ENCODE measurements around the gene SLC25A17.
"Not testable (repeated sequence)": the region's sequence is repeated elsewhere in the genome, so short reads cannot be mapped to it uniquely, and the experiment has no call there.

The SLC25A17 gene

DNA sequence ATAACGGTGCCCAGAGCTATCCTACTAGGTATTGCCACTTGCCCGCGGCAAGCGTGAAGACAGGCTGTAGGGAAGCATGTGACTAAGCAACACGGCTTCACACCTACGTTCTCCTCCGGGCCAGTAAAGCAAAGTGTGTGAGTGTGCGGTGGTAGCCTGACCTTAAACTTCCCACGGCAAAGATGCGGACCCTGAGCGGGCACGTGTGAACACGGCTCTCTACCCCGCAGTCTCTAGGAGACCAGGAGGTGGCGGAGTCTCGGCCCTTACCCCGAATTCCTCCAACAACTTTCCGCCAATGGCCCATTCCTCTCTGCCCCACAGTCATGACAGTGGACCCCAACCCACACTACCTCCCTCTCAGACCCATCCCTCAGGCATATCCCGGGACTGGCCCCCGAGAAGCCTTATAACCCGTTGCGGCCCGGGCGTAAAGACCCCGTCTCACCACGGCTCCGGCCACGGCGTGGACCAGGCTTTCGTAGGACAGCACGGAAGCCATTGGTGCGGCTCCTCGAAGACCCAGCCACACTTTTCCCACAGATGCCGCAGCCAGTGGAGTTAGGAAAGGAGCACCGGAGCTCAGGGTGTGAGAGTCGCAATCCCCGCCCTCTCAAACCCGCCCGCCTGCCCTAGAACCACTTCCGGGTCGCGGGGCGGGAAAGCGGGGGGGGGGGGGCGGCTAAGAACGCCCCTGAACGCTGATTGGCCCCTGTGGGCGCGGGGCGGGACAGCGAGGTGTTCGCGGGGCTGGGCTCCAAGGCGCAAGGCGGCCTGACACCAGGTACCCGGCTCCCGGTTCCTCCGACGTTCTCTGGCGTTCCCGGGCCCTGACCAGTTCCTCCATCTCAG, at the start of gene SLC25A17:
Gene SLC25A17 (minus strand): TSS at position 600 of the 852 bp plus-strand sequence. CDS start 98 bp downstream, at position 502.
- peak; percentile 66 for DNase-seq

DNA sequence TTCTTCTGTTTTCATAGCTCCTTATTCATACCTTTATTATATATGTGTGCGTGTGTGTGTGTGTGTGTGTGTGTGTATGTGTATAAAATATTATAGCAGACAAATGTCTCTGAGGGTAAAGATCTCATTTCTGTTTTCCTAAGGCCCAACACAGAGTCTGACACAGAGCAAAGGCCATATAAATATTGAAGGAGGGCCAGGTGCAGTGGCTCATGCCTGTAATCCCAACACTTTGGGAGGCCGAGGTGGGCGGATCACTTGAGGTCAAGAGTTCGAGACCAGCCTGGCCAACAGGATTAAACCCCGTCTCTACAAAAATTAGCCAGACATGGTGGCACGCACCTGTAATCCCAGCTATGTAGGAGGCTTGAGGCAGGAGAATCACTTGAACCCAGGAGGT, 49.2 kb upstream of the SLC25A17 start:
- not testable (repeated sequence) for DNase-seq

DNA sequence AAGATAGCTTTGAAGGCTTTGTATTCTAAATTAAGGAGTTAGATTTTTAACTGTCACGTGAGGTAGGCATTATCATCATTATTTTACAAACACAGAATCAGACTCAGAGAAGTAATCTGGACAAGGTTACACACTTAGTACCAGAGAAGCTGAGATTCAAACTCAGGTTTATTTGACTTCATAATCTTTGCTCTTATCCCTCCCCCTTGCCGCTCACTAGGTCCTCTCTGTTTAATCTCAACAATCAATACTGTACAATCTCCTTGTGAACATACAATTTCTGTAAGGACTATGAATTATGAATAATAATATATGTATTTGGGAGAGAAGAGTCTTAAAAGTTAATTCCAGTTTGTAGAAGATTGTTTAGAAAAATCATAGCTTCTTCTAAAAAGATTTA, 48.0 kb upstream of the SLC25A17 start:
- no peak for DNase-seq

GRCh38 chr22:40862537-40862936, 43.4 kb upstream of the SLC25A17 start:
- no peak for DNase-seq

DNA sequence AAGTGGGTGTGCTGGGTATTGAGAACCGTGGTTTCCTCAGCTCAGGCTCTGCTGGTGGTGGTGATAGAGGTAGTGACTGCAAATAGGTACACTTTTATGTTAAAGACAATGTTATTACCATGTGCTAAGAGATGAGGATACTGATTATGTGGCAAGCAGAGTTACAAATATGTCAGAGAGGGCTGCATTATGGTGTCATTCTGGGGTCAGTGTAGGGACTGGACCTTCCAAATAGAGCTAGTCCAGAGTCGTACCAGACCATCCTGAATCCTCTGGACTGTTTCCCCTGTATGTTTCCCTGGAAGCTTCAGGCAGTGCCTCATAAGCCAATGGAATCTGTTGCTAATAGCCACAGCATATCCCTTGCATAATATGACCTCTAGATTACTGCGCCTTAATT, 42.9 kb upstream of the SLC25A17 start, which contains the start of gene DNAJB7:
Gene DNAJB7 (minus strand): TSS at position 101 of the 400 bp plus-strand sequence. CDS start 119 bp downstream, outside the sequence.
- DNase-seq: no peak

GRCh38 chr22:40857309-40857855, 38.2 kb upstream of the SLC25A17 start:
- DNase-seq: no peak

DNA sequence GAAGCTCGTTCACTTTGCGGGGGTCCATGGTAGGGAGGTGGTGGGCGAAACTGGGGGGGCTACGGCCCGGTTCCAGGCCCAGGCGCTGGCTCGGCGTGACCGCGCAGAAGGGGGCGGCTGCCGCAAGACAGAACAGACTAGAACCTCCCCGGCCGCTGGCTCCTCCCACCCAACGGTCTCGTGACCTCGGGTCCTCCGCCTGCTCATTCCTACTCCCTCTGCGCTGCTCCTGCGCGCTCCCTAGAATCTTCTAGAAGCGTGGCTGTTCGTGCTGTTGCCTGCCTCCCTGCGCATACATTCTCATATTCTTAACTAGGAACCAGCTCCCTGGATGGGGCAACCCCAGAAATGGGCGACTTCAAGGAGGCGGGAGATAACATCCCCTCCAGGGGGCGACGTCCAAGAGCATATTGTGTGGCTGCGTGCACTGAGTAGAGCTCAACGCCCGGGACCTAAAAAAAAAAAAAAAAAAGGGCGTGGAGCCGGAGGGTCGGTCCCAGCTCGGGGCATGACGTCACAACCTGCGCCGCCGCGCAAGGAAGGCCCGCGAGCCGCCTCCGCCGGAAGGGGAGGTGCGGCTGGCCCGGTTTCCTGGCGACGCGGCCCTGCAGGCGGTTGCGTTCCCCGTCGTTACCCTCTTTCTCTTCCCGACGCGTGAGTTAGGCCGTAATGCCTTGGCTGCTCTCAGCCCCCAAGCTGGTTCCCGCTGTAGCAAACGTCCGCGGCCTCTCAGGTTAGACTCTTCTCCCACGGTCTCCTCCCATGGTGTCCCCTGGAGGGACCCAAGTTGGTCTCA, 37.6 kb upstream of the SLC25A17 start, which contains the start of the genes ST13 and XPNPEP3:
Gene ST13 (minus strand): TSS at position 127 of the 796 bp plus-strand sequence. CDS start 99 bp downstream, at position 28.
Gene XPNPEP3 (plus strand): TSS at position 636 of the 796 bp plus-strand sequence. CDS start 34 bp downstream, at position 670.
- DNase-seq: peak; percentile 74

- no peak for DNase-seq
These were observed 36.9 kb upstream of the SLC25A17 start for GRCh38 chr22:40855979-40856512.

GRCh38 chr22:40855071-40855978, 36.2 kb upstream of the SLC25A17 start:
- DNase-seq: no peak

DNA sequence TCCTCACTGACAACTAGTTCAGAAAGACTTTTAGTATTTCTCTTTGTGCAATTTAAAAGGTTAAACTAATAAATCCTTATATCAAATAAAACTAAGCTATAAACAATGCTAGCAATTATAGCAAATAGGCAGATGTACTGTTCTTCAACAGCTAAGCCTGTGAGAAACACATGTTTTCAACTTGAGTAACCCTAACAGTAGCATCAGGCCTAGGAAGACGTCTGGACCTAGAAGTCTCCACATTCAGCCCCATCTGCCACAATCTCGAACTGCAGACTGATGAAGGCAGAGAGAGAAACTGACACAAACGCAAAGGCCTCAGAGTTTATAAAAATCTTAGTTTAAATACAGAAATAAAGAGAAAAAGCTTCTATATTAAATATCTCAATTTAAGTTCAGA, 34.8 kb upstream of the SLC25A17 start:
- DNase-seq: no peak

- DNase-seq: no peak
These were observed 34.2 kb upstream of the SLC25A17 start for GRCh38 chr22:40853333-40853732.

DNA sequence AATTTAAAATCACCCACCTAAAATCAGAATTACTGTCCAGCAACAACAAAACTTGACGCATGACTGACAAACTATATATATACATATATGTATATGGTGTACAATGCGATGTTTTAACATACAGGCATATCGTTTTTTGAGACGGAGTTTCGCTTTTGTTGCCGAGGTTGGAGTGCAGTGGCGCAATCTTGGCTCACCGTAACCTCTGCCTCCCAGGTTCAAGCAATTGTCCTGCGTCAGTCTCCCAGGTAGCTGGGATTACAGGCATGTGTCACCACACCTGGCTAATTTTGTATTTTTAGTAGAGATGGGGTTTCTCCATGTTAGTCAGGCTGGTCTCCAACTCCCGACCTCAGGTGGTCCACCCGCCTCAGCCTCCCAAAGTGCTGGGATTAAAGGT, 26.7 kb upstream of the SLC25A17 start:
- DNase-seq: not testable (repeated sequence)

DNA sequence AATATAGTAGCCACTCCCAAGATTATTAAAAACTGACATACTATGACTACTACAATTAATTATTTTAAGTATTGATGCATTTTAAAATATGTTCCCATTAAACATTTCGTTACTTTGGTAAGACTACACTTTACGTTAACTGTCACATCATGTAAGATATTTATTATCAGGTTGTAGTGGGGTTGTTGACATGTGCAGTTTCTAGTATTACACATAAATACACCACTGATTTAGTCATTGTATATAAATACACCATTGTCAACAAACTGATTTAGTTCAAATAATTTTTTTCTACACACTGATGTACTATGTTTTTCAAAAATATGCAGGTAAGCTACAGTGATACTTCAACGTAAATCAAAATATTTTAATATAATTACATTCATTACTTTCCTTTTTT, 25.8 kb upstream of the SLC25A17 start:
- DNase-seq: no peak

- DNase-seq: no peak
These were observed 19.3 kb upstream of the SLC25A17 start for GRCh38 chr22:40838486-40838885.

DNA sequence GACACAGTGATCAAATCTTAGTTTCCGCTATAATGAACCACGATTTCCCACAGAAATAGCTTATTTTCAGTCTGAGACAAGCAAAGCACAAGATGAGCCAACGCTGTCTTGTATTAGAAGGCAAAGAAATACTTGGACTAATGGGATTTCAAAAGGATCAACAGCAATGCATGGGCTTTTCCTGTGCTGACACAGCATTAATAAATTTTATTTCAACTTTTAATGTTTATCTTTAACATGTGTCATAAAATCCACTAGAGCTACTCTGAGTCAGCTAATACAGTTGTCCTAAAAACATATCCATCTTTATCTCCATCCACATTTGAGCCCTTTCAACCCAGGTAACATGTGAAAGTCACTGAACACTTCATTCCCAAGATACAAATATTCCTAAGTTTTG, 15.5 kb upstream of the SLC25A17 start:
- no peak for DNase-seq

GRCh38 chr22:40829131-40829530, 10.0 kb upstream of the SLC25A17 start:
- DNase-seq: no peak

DNA sequence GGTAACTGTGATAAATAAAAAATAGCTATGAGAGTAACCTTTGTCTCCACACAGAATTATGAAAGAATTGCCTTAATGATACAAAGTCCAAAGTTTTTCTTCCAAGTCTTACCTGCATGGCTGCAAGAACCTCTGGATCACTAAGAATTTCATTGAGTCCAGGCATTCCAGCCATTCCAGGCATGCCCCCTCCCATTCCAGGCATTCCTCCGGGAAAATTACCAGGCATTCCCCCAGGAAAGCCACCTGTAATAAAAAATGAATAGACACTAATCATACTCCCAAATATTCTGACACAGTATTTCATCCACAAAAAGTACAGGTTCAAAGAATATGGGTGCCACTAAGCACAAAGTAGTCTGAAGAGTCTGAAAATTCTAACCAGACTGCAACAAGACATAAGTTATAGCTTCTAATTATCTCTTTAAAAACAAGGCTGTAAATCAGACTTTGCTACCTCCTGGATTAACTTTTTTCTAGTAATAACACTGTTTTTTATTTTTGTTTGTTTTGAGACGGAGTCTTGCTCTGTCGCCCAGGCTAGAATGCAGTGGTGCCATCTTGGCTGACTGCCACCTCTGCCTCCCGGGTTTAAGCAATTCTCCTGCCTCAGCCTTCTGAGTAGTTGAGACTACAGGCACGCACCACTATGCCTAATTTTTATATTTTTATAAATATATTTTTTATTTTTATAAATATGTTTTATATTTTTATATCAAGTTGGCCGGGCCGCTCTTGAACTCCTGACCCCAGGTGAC, 8.0 kb upstream of the SLC25A17 start:
- DNase-seq: no peak

GRCh38 chr22:40826292-40826691, 7.1 kb upstream of the SLC25A17 start:
- not testable (repeated sequence) for DNase-seq

- no peak for DNase-seq
These were observed 4.3 kb upstream of the SLC25A17 start for GRCh38 chr22:40823426-40823825.

DNA sequence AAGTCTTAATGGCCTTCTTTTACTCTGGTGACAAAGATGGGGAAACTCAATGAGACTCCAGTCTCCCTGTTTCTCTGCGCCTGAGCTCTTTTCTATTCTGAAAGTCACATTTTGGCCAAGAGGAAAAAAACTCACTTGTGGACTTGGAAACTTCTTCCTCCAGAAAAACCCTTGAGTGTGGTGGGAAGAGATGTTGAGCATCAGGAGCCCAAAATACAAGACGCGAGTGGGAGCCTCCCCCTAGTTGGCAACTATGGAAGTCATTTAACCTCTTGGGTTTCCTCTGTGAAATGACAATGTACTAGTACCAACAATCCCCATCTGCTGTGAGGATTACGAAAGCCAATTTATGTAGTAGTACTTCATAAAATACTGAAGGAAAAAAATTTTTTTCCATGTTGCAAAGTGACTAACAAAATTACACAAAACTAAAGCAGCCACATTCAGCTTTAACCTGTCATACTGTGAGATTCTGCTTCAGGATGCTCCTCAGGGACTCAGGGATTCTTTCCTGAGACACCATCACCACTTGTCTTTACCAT, 524 bp upstream of the SLC25A17 start:
- no peak for DNase-seq
